GM18873 (cell line): ENCODE data around the gene DTWD1.
"Not testable (repeated sequence)": the region's sequence is repeated elsewhere in the genome, so short reads cannot be mapped to it uniquely, and the experiment has no call there.

Source experiments
- ATAC-seq: cut with Tn5 transposase; IDR thresholded peaks from one replicate; pipeline ENCODE4 v1.9.1; 2021; ENCODE audit warnings: mild to moderate bottlenecking, moderate library complexity, moderate number of reproducible peaks; ENCODE audit not compliant: unreplicated experiment, low FRiP score

DTWD1 gene

GRCh38 chr15:49620658-49621368 lies at the start of gene DTWD1, which contains the start of gene FAM227B:
Gene DTWD1 (plus strand): TSS chr15:49621048. CDS start chr15:49625168, 4,120 bp downstream.
Gene FAM227B (minus strand): TSS chr15:49620818. CDS start chr15:49615171, 5,647 bp downstream.
- peak; percentile 99 for ATAC-seq

- no peak for ATAC-seq
These were observed 47.4 kb upstream of the DTWD1 start for GRCh38 chr15:49573421-49573820.

- ATAC-seq, result no peak
These were observed 31.8 kb upstream of the DTWD1 start for GRCh38 chr15:49589030-49589429.

GRCh38 chr15:49592829-49593316 lies 28.0 kb upstream of the DTWD1 start:
- not testable (repeated sequence) for ATAC-seq

- ATAC-seq, result no peak
These were observed 16.0 kb upstream of the DTWD1 start for GRCh38 chr15:49604625-49605409.

- ATAC-seq, result no peak
These were observed 15.3 kb upstream of the DTWD1 start for GRCh38 chr15:49605588-49605987.

GRCh38 chr15:49606594-49606993 lies 14.3 kb upstream of the DTWD1 start:
- ATAC-seq, result no peak

GRCh38 chr15:49610157-49610918 lies 10.5 kb upstream of the DTWD1 start:
- no peak for ATAC-seq

- not testable (repeated sequence) for ATAC-seq
These were observed 8.6 kb upstream of the DTWD1 start for GRCh38 chr15:49612240-49612639.

GRCh38 chr15:49619226-49619625 lies 1.6 kb upstream of the DTWD1 start:
- no peak for ATAC-seq

GRCh38 chr15:49620199-49620598 lies 649 bp upstream of the DTWD1 start:
- no peak for ATAC-seq

- ATAC-seq, result no peak
These were observed 558 bp downstream of the DTWD1 start for GRCh38 chr15:49621401-49621811.

GRCh38 chr15:49621887-49622286 lies 1.0 kb downstream of the DTWD1 start:
- no peak for ATAC-seq

- no peak for ATAC-seq
These were observed 1.7 kb downstream of the DTWD1 start for GRCh38 chr15:49622561-49622960.

GRCh38 chr15:49624056-49624455 lies 3.2 kb downstream of the DTWD1 start:
- no peak for ATAC-seq

GRCh38 chr15:49625460-49626036 lies 4.7 kb downstream of the DTWD1 start:
- ATAC-seq, result no peak

- ATAC-seq, result no peak
These were observed 6.6 kb downstream of the DTWD1 start for GRCh38 chr15:49627407-49627877.

- ATAC-seq, result no peak
These were observed 7.5 kb downstream of the DTWD1 start for GRCh38 chr15:49628379-49628778.

- no peak for ATAC-seq
These were observed 17.0 kb downstream of the DTWD1 start for GRCh38 chr15:49637857-49638256.

GRCh38 chr15:49644364-49644794 lies 23.5 kb downstream of the DTWD1 start:
- ATAC-seq, result no peak
